Transverse colon (tissue), 4 donors: Measurements from ENCODE around the gene FKRP.

Experiments used
- EP300 ChIP-seq: sonication (generic); formaldehyde crosslinking; IDR thresholded peaks from one replicate; pipeline ENCODE4 v1.6.1; 2017; ENCODE audit warnings: antibody characterized with exemption, low read depth
- POLR2A ChIP-seq: fragments of 450-650 bp; IDR thresholded peaks from one replicate; pipeline ENCODE4 v1.6.1; 2016; ENCODE audit warnings: antibody characterized with exemption, mild to moderate bottlenecking, moderate library complexity
- POLR2AphosphoS5 ChIP-seq, 3 donors: sonication (generic); formaldehyde crosslinking; IDR thresholded peaks; one replicate each; pipeline ENCODE4 v1.6.1; 2016; ENCODE audit warnings: antibody characterized with exemption in 3 of 3
- TF ChIP-seq, protein P1 (sequence below), 5 experiments: fragments of 200-600 bp in 3 of 5; fragments of 450-650 bp in 2 of 5; sonication (generic) in 3 of 5; IDR thresholded peaks; 1 replicate in 2 of 5; 2 replicates in 3 of 5; pipeline ENCODE4 v1.5.1; 2016 to 2017; ENCODE audit warnings: antibody characterized with exemption in 5 of 5, inconsistent platforms in 3 of 5, mild to moderate bottlenecking in 2 of 5, moderate library complexity in 1 of 5

DNA sequence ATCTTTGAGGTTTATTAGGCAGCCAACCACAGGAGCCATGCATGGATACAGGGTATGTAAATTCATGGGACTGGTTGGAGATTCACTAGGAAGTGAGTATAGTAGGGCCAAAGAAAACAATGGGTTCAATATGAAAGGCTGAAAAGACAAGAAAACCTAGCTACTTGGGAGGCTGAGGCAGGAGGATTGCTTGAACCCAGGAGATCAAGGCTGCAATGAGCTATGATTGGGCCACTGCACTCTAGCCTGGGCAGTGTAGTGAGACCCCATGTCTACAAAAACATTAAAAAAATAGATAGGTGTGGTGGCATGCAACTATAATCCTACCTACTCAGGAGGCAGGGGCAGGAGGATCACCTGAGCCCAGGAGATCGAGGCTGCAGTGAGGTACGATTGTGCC lies 52.9 kb downstream of the FKRP start:
- TF ChIP-seq POLR2A, result no peak
- TF ChIP-seq, protein P1, sequence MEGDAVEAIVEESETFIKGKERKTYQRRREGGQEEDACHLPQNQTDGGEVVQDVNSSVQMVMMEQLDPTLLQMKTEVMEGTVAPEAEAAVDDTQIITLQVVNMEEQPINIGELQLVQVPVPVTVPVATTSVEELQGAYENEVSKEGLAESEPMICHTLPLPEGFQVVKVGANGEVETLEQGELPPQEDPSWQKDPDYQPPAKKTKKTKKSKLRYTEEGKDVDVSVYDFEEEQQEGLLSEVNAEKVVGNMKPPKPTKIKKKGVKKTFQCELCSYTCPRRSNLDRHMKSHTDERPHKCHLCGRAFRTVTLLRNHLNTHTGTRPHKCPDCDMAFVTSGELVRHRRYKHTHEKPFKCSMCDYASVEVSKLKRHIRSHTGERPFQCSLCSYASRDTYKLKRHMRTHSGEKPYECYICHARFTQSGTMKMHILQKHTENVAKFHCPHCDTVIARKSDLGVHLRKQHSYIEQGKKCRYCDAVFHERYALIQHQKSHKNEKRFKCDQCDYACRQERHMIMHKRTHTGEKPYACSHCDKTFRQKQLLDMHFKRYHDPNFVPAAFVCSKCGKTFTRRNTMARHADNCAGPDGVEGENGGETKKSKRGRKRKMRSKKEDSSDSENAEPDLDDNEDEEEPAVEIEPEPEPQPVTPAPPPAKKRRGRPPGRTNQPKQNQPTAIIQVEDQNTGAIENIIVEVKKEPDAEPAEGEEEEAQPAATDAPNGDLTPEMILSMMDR (IDR thresholded peaks at IDR 0.05), result no peak
- TF ChIP-seq EP300, result no peak
- TF ChIP-seq POLR2AphosphoS5 (IDR thresholded peaks at IDR 0.05), result no peak
